Transverse colon (tissue), 4 donors: ENCODE measurements around the gene OPA1. TPM values are rescaled to one million over a fixed set of nuclear protein-coding genes. Genes with fewer than 3 reads are reported as not detected.
A peak's percentile ranks its signal among the peaks of the same experiment; 100 is the strongest.

ENCODE experiments used
- DNase-seq: peaks from one replicate; pipeline ENCODE4 v3.0.0-alpha.2; 2019
- H3K27ac ChIP-seq, 4 donors: fragments of 200-600 bp; sonication (generic); 2 replicates each; pipeline ENCODE4 v1.5.1; 2016 to 2018; ENCODE audit warnings: inconsistent platforms in 4 of 4
- H3K27me3 ChIP-seq: fragments of 200-600 bp; sonication (generic); 2 replicates; pipeline ENCODE4 v1.5.1; 2017; ENCODE audit warnings: inconsistent platforms
- H3K36me3 ChIP-seq, 4 donors: fragments of 200-600 bp; sonication (generic); 2 replicates each; pipeline ENCODE4 v1.5.1; 2017 to 2019; ENCODE audit warnings: inconsistent platforms in 4 of 4
- H3K4me1 ChIP-seq, 4 donors: fragments of 200-600 bp; sonication (generic); 2 replicates each; pipeline ENCODE4 v1.5.1; 2017 to 2020; ENCODE audit warnings: inconsistent platforms in 4 of 4
- H3K4me3 ChIP-seq, 4 donors: fragments of 200-600 bp; sonication (generic); 1 replicate in 1 of 4; 2 replicates in 3 of 4; pipeline versions ENCODE4 v1.5.1 to v1.6.1; 2017 to 2019; ENCODE audit warnings: inconsistent platforms in 4 of 4
- H3K9me3 ChIP-seq, 2 donors: fragments of 200-600 bp; sonication (generic); 2 replicates each; pipeline ENCODE4 v1.5.1; 2017 to 2019; ENCODE audit warnings: inconsistent platforms in 2 of 2
- CTCF ChIP-seq, 5 experiments: fragments of 200-600 bp in 3 of 5; fragments of 450-650 bp in 2 of 5; sonication (generic) in 3 of 5; IDR thresholded peaks; 1 replicate in 2 of 5; 2 replicates in 3 of 5; pipeline ENCODE4 v1.5.1; 2016 to 2017; ENCODE audit warnings: antibody characterized with exemption in 5 of 5, inconsistent platforms in 3 of 5, mild to moderate bottlenecking in 2 of 5, moderate library complexity in 1 of 5
- EP300 ChIP-seq: sonication (generic); formaldehyde crosslinking; IDR thresholded peaks from one replicate; pipeline ENCODE4 v1.6.1; 2017; ENCODE audit warnings: antibody characterized with exemption, low read depth
- POLR2A ChIP-seq: fragments of 450-650 bp; IDR thresholded peaks from one replicate; pipeline ENCODE4 v1.6.1; 2016; ENCODE audit warnings: antibody characterized with exemption, mild to moderate bottlenecking, moderate library complexity
- POLR2AphosphoS5 ChIP-seq, 3 donors: sonication (generic); formaldehyde crosslinking; IDR thresholded peaks; one replicate each; pipeline ENCODE4 v1.6.1; 2016; ENCODE audit warnings: antibody characterized with exemption in 3 of 3
- WGBS, 2 donors: methylation state at CpG; one replicate each; pipeline ENCODE4 v1.1.5; 2018; ENCODE audit warnings: low coverage in 1 of 2; 5-methylcytosine and 5-hydroxymethylcytosine counted together
- in situ Hi-C, 4 donors: fragments of 200-750 bp; cut with MboI; loops; one replicate each; pipeline versions ENCODE4 v1.15.0 to v1.15.1; 2017; ENCODE audit warnings: low sequenced_read_pairs in 3 of 4, low pct_ligation_motif_present in 1 of 4, low pct_unique_long_range_greater_than_20kb in 1 of 4
- intact Hi-C: fragments of 100-400 bp; cut with DNase I; formaldehyde crosslinking; loops from one replicate; pipeline ENCODE4 v1.15.1; 2023; ENCODE audit warnings: low total_unique reads
- total RNA-seq, 4 donors: library from RNA; depleted of rRNA; stranded (reverse); fragments of >200 nt; gene quantifications; one replicate each; pipeline ENCODE4 v1.1.0, GENCODE V29; 2016

The OPA1 gene, protein sequence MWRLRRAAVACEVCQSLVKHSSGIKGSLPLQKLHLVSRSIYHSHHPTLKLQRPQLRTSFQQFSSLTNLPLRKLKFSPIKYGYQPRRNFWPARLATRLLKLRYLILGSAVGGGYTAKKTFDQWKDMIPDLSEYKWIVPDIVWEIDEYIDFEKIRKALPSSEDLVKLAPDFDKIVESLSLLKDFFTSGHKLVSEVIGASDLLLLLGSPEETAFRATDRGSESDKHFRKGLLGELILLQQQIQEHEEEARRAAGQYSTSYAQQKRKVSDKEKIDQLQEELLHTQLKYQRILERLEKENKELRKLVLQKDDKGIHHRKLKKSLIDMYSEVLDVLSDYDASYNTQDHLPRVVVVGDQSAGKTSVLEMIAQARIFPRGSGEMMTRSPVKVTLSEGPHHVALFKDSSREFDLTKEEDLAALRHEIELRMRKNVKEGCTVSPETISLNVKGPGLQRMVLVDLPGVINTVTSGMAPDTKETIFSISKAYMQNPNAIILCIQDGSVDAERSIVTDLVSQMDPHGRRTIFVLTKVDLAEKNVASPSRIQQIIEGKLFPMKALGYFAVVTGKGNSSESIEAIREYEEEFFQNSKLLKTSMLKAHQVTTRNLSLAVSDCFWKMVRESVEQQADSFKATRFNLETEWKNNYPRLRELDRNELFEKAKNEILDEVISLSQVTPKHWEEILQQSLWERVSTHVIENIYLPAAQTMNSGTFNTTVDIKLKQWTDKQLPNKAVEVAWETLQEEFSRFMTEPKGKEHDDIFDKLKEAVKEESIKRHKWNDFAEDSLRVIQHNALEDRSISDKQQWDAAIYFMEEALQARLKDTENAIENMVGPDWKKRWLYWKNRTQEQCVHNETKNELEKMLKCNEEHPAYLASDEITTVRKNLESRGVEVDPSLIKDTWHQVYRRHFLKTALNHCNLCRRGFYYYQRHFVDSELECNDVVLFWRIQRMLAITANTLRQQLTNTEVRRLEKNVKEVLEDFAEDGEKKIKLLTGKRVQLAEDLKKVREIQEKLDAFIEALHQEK
- total RNA-seq: 10 to 100 TPM; 56.9 to 92.4 (median 69.8) TPM

DNA sequence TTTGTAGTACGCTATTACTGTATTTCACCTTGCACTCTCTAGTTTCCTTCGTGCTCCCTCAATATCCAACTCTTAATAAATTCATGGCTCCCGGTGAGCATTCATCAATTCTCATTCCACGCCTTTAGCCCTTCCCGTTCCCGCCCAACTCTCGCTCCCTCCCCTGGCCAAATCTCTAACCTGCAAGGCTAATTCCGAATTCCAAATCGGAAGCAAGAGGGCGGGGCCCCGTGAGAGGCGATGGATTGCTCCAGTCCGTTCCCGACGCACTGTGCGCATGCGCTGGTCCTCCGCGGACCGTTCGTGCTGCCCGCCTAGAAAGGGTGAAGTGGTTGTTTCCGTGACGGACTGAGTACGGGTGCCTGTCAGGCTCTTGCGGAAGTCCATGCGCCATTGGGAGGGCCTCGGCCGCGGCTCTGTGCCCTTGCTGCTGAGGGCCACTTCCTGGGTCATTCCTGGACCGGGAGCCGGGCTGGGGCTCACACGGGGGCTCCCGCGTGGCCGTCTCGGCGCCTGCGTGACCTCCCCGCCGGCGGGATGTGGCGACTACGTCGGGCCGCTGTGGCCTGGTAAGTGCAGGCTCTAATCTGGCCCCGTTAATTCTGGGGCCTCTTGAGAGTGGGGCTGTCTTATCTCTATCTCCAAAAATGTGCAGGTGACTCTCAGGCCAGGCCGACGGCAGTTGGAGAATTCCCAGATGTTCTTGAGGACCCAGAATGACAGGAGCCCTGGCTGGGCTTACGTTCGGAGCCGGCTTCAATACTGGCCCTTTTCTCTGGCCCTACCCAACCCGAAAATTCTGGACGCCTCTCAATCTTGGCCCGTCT lies at the start of gene OPA1:
Gene OPA1 (plus strand): TSS at position 368 of the 827 bp plus-strand sequence. CDS start 170 bp downstream, at position 538.
- no peaks in the 10 kb centered on the region for H3K9me3 ChIP-seq
- in situ Hi-C loops (no loop called here), intact Hi-C loops (no loop called here)
- H3K4me1 ChIP-seq: peaks cover 9 to 30% (median 20%) of the 10 kb centered on the region in 4 donors
- 1 to 24% methylated on average over 2 to 41 of the region's 55 CpGs for WGBS, 2 donors
- H3K36me3 ChIP-seq: peaks cover 0 to 4% (median 0%) of the 10 kb centered on the region in 4 donors
- H3K27me3 ChIP-seq: no peaks in the 10 kb centered on the region
- TF ChIP-seq CTCF (IDR thresholded peaks at IDR 0.05) (peak in 3 of 5 experiments; percentile 15 to 20 (median 16)), EP300 (no peak), POLR2AphosphoS5 (IDR thresholded peaks at IDR 0.05) (peak; percentile 89 to 94 (median 92)), POLR2A (peak; percentile 88)
- peak within 1 kb of the TSS; percentile 82 to 93 (median 90) for H3K27ac ChIP-seq
- peak; percentile 97 for DNase-seq
- peak within 1 kb of the TSS; percentile 73 to 96 (median 89) for H3K4me3 ChIP-seq

DNA sequence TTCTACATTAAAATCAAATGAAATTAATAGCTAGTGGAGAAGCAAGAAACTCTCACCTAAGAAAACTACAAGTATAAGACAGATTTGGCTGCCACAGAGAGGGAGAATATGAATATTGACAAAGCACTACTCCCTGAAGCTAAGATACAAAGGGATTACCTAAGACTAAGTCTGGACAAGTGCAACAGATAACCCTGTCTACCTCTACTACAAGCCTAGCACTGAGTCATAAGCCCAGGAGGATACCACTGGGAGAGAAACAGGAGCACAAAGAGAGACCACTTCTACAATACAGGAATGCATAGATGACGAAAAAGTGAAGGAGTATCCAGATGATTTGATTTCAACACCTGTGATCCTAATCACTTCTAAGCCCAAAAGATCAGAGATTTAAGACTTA lies 48.7 kb upstream of the OPA1 start:
- Histone ChIP-seq H3K4me1 (no peaks in the 10 kb centered on the region), H3K9me3 (peaks cover 0 to 7% of the 10 kb centered on the region in 2 donors), H3K27me3 (no peaks in the 10 kb centered on the region), H3K4me3 (no peak overlapping the region), H3K36me3 (no peaks in the 10 kb centered on the region), H3K27ac (no peak overlapping the region)
- 90 to 91% methylated on average over 1 of the region's 1 CpG for WGBS, 2 donors
- intact Hi-C loops: no loop called here
- DNase-seq: no peak
- in situ Hi-C loops: no loop called here
- TF ChIP-seq POLR2A (no peak), POLR2AphosphoS5 (IDR thresholded peaks at IDR 0.05) (no peak), CTCF (IDR thresholded peaks at IDR 0.05) (no peak), EP300 (no peak)

DNA sequence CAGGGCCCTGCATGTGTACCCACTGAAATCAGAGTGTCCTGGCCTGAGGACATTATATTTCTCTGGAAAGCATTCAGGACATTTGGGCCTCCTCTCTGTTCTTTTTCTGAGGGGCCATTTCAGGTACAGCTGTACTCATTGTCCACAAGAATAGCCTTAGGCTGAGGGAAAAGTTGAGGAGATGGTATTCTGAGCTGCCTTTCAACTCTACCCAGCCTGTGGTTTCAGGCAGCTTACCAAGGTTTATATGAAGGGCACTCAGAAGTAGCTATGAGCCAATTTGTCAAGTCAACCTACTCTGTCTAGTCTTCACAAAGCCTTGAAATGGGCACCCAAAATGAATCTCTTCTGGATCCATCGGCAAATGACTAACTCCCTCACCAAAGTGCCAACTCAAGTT lies 47.7 kb upstream of the OPA1 start:
- 100% methylated on average over 1 of the region's 1 CpG; no CpG with 5 or more reads in 1 of the 2 donors for WGBS, 2 donors
- Histone ChIP-seq H3K27ac (no peak overlapping the region), H3K36me3 (no peaks in the 10 kb centered on the region), H3K27me3 (no peaks in the 10 kb centered on the region), H3K4me3 (no peak overlapping the region), H3K9me3 (peaks cover 0 to 7% of the 10 kb centered on the region in 2 donors), H3K4me1 (no peaks in the 10 kb centered on the region)
- intact Hi-C loops: no loop called here
- in situ Hi-C loops: no loop called here
- no peak for DNase-seq
- TF ChIP-seq POLR2A (no peak), CTCF (IDR thresholded peaks at IDR 0.05) (no peak), POLR2AphosphoS5 (IDR thresholded peaks at IDR 0.05) (no peak), EP300 (no peak)
